Endodermal cell (in vitro differentiated cells): ENCODE measurements around the gene OSBPL3. TPM values are rescaled to one million over a fixed set of nuclear protein-coding genes. Genes with fewer than 3 reads are reported as not detected.
A peak's percentile ranks its signal among the peaks of the same experiment; 100 is the strongest.

ENCODE experiments used
- DNase-seq: peaks from one replicate; pipeline ENCODE4 v3.0.0-alpha.2; 2017
- H3K27ac ChIP-seq: 2 replicates; pipeline ENCODE4 v1.5.1; 2013; ENCODE audit warnings: mild to moderate bottlenecking, low read depth, low read length, moderate library complexity
- H3K27me3 ChIP-seq: 2 replicates; pipeline ENCODE4 v1.6.1; 2013; ENCODE audit warnings: mild to moderate bottlenecking, low read length, moderate library complexity; ENCODE audit not compliant: insufficient read depth, control insufficient read depth, poor library complexity, severe bottlenecking
- H3K36me3 ChIP-seq: 2 replicates; pipeline ENCODE4 v1.7.0; 2013; ENCODE audit warnings: mild to moderate bottlenecking, low read length, moderate library complexity; ENCODE audit not compliant: control insufficient read depth, insufficient read depth
- H3K4me1 ChIP-seq: one replicate; pipeline ENCODE4 v1.7.0; 2013; ENCODE audit warnings: low read length; ENCODE audit not compliant: control insufficient read depth, insufficient read depth
- H3K4me3 ChIP-seq: 2 replicates; pipeline ENCODE4 v1.5.1; 2013; ENCODE audit warnings: mild to moderate bottlenecking, low read length, moderate library complexity
- H3K9ac ChIP-seq: 2 replicates; pipeline ENCODE4 v1.6.1; 2013; ENCODE audit warnings: mild to moderate bottlenecking, low read length, moderate library complexity; ENCODE audit not compliant: poor library complexity, severe bottlenecking; ENCODE audit errors: extremely low read depth
- H3K9me3 ChIP-seq: 2 replicates; pipeline ENCODE4 v1.6.1; 2013; ENCODE audit warnings: mild to moderate bottlenecking, low read length, moderate library complexity; ENCODE audit not compliant: control insufficient read depth
- H3K27ac Mint-ChIP-seq: 2 replicates; pipeline ENCODE4 v1.8.0; 2020; ENCODE audit warnings: mixed read lengths
- H3K27me3 Mint-ChIP-seq: 2 replicates; pipeline ENCODE4 v1.8.0; 2021; ENCODE audit warnings: mild to moderate bottlenecking, mixed read lengths; ENCODE audit not compliant: insufficient read depth
- H3K36me3 Mint-ChIP-seq: 2 replicates; pipeline ENCODE4 v1.8.0; 2020; ENCODE audit warnings: low read depth, mixed read lengths
- H3K4me1 Mint-ChIP-seq: 2 replicates; pipeline ENCODE4 v1.8.0; 2020; ENCODE audit warnings: mixed read lengths
- H3K4me3 Mint-ChIP-seq: 2 replicates; pipeline ENCODE4 v1.8.0; 2020; ENCODE audit warnings: mild to moderate bottlenecking, moderate library complexity, mixed read lengths
- H3K9me3 Mint-ChIP-seq: 2 replicates; pipeline ENCODE4 v1.8.0; 2020; ENCODE audit warnings: mild to moderate bottlenecking, mixed read lengths
- WGBS, 2 experiments: methylation state at CpG; one replicate each; pipeline versions ENCODE4 v1.1.5 to v1.1.7; 2013; ENCODE audit warnings: missing lambda C conversion rate in 2 of 2, mixed read lengths in 1 of 2; ENCODE audit not compliant: insufficient coverage in 1 of 2, insufficient read length in 1 of 2; 5-methylcytosine and 5-hydroxymethylcytosine counted together
- total RNA-seq, 2 donors: library from RNA; stranded (reverse); fragmentation: NEBNext Ultra II Directional in 1 of 2; extraction: Animal tissue kit (Norgen Biotek cat#: 25700) in 1 of 2; gene quantifications; 2 replicates in 1 of 2; 3 replicates in 1 of 2; pipeline ENCODE4 v1.2.1, GENCODE V29; 2021
- TF ChIP-seq, protein P1 (sequence below): fragments of 200-600 bp; sonication (generic); conservative IDR thresholded peaks from 2 replicates; pipeline ENCODE4 v1.5.0; 2021; ENCODE audit warnings: antibody characterized with exemption, mild to moderate bottlenecking

Gene OSBPL3
- total RNA-seq, 2 donors from 2014 or later, result 9.8 to 11.3 TPM

GRCh38 chr7:24819916-24820689, 159.9 kb downstream of the OSBPL3 start:
- Mint-ChIP-seq H3K27me3 (no peaks in the 10 kb centered on the region), H3K36me3 (peaks cover 2% of the 10 kb centered on the region), H3K9me3 (no peaks in the 10 kb centered on the region), H3K4me3 (no peak overlapping the region), H3K27ac (no peak overlapping the region), H3K4me1 (peaks cover 3% of the 10 kb centered on the region)
- Histone ChIP-seq H3K9me3 (no peaks in the 10 kb centered on the region), H3K27ac (no peak overlapping the region), H3K4me3 (no peak overlapping the region), H3K36me3 (no peaks in the 10 kb centered on the region), H3K4me1 (no peaks in the 10 kb centered on the region), H3K27me3 (no peaks in the 10 kb centered on the region), H3K9ac (no peak overlapping the region)
- peak; percentile 92 for DNase-seq
- 30 to 38% methylated on average over 3 to 11 of the region's 11 CpGs for WGBS, 2 experiments
- TF ChIP-seq, protein P1, sequence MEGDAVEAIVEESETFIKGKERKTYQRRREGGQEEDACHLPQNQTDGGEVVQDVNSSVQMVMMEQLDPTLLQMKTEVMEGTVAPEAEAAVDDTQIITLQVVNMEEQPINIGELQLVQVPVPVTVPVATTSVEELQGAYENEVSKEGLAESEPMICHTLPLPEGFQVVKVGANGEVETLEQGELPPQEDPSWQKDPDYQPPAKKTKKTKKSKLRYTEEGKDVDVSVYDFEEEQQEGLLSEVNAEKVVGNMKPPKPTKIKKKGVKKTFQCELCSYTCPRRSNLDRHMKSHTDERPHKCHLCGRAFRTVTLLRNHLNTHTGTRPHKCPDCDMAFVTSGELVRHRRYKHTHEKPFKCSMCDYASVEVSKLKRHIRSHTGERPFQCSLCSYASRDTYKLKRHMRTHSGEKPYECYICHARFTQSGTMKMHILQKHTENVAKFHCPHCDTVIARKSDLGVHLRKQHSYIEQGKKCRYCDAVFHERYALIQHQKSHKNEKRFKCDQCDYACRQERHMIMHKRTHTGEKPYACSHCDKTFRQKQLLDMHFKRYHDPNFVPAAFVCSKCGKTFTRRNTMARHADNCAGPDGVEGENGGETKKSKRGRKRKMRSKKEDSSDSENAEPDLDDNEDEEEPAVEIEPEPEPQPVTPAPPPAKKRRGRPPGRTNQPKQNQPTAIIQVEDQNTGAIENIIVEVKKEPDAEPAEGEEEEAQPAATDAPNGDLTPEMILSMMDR, result peak; percentile 91

- H3K36me3 Mint-ChIP-seq, result peaks cover 2% of the 10 kb centered on the region
- H3K36me3 ChIP-seq, result no peaks in the 10 kb centered on the region
- H3K27me3 ChIP-seq, result no peaks in the 10 kb centered on the region
- no peak overlapping the region for H3K9ac ChIP-seq
- no peaks in the 10 kb centered on the region for H3K4me1 ChIP-seq
- TF ChIP-seq, protein P1, result no peak
- H3K9me3 Mint-ChIP-seq, result no peaks in the 10 kb centered on the region
- H3K27ac Mint-ChIP-seq, result no peak overlapping the region
- H3K4me3 ChIP-seq, result no peak overlapping the region
- WGBS, 2 experiments, result 85 to 94% methylated on average over 3 to 4 of the region's 4 CpGs
- H3K9me3 ChIP-seq, result no peaks in the 10 kb centered on the region
- peak overlapping the region; percentile 16 for H3K27ac ChIP-seq
- peaks cover 3% of the 10 kb centered on the region for H3K4me1 Mint-ChIP-seq
- DNase-seq, result no peak
- H3K27me3 Mint-ChIP-seq, result no peaks in the 10 kb centered on the region
- no peak overlapping the region for H3K4me3 Mint-ChIP-seq
Measured at GRCh38 chr7:24817339-24817738, 162.6 kb downstream of the OSBPL3 start.

- H3K4me3 ChIP-seq, result no peak overlapping the region
- H3K9me3 ChIP-seq, result no peaks in the 10 kb centered on the region
- peaks cover 2% of the 10 kb centered on the region for H3K36me3 Mint-ChIP-seq
- no peaks in the 10 kb centered on the region for H3K4me1 ChIP-seq
- H3K4me1 Mint-ChIP-seq, result peaks cover 3% of the 10 kb centered on the region
- no peak overlapping the region for H3K27ac ChIP-seq
- H3K36me3 ChIP-seq, result no peaks in the 10 kb centered on the region
- no peaks in the 10 kb centered on the region for H3K27me3 ChIP-seq
- no peak overlapping the region for H3K4me3 Mint-ChIP-seq
- TF ChIP-seq, protein P1, result no peak
- no peak overlapping the region for H3K9ac ChIP-seq
- H3K9me3 Mint-ChIP-seq, result no peaks in the 10 kb centered on the region
- no peaks in the 10 kb centered on the region for H3K27me3 Mint-ChIP-seq
- WGBS, 2 experiments, result 94 to 97% methylated on average over 3 of the region's 3 CpGs
- no peak for DNase-seq
- no peak overlapping the region for H3K27ac Mint-ChIP-seq
Measured at GRCh38 chr7:24816868-24817267, 163.1 kb downstream of the OSBPL3 start.
